HEK293T (cell line): ENCODE data around the gene UFM1.

Experiments used
- FOXK2 ChIP-seq: fragments of 450-650 bp; IDR thresholded peaks from 2 replicates; pipeline ENCODE4 v1.6.1; 2016; ENCODE audit warnings: mild to moderate bottlenecking
- L3MBTL2 ChIP-seq: fragments of 450-650 bp; conservative IDR thresholded peaks from 2 replicates; pipeline ENCODE4 v1.6.1; 2016; ENCODE audit warnings: mild to moderate bottlenecking
- SP1 ChIP-seq: fragments of 450-650 bp; IDR thresholded peaks from 2 replicates; pipeline ENCODE4 v1.6.1; 2017
- ZNF384 ChIP-seq: fragments of 450-650 bp; IDR thresholded peaks from 2 replicates; pipeline ENCODE4 v1.6.1; 2016

DNA sequence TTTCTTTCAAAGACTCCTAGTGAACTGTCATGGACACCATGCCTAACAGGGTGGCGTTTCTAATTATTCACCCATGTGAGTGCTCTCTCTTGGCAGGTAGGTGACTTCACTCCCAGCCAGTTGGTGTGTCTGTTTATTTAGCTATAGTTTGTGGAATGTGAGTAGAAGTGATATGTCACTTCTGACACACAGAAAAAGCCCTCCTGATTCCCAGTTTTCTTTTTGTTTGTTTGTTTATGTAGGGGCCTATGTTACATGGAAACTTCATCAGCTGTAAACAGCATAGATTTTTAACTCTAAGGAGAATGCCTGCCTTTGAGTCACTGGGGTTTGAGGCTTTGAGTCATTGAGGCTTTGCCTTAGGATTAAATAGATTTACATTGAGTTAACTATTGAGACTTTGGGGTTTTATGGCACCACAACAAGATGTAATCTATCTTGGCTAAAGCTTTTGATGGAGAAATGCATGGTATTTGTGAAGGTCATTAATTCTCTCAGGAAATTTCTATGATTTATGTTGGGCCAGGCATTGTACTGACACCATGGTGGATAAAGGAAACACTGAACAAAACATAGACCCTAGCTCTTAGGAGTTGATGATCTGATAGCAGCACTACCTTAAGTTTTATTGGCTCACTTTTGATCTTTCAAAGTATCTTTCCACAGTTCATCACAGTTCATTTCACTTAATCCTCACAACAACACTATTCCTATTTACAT lies 45.3 kb downstream of the UFM1 start:
- TF ChIP-seq SP1 (no peak), L3MBTL2 (no peak), ZNF384 (no peak), FOXK2 (no peak)
